PC-3 (cell line): Measurements from ENCODE around the gene FLCN.

ENCODE experiments used
- EZH2 ChIP-seq: fragments of 300-600 bp; sonication (generic); IDR thresholded peaks from one replicate; pipeline ENCODE4 v1.6.1; 2017; ENCODE audit warnings: antibody characterized with exemption, mild to moderate bottlenecking, low read length; ENCODE audit not compliant: unreplicated experiment
- EZH2phosphoT487 ChIP-seq: fragments of 300-600 bp; sonication (generic); IDR thresholded peaks from 2 replicates; pipeline ENCODE4 v1.6.1; 2018; ENCODE audit warnings: mild to moderate bottlenecking, antibody characterized with exemption, low read length, borderline replicate concordance

- TF ChIP-seq EZH2 = no peak
- no peak for TF ChIP-seq EZH2phosphoT487
Observed at GRCh38 chr17:17246879-17247278, 9.9 kb upstream of the FLCN start.
